GM12872 (cell line): ENCODE data around the gene NUCB1.

Experiments
- CTCF ChIP-seq: IDR thresholded peaks from 3 replicates; pipeline ENCODE4 v1.5.1; 2011; ENCODE audit warnings: low read depth, mild to moderate bottlenecking, low read length, moderate library complexity; ENCODE audit not compliant: insufficient read depth

Gene NUCB1

DNA sequence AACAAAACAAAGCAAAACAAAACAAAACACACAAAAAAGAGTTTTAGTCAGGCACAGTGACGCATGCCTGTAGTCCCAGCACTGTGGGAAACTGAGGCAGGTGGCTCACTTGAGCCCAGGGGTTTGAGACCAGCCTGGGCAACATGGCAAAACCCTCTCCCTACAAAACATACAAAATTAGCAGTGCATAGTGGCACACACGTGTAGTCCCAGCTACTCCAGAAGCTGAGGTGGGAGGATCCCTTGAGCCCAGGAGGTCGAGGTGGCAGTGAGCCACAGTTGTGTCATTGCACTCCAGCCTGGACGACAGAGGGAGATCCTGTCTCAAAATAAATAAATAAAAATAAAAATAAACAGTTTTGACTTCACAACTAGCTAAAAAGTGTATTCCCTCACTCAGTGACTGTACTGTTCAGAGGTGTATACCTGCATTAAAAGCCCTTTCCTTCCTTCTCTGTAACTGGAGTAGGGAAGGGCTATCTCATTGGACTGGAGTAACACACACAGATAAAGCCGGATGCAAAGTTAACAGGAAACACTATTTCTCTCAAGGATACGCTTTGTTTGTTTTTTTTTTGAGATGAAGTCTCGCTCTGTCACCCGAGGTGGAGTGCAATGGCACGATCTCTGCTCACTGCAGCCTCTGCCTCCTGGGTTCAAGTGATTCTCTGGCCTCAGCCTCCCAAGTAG, 50.9 kb downstream of the NUCB1 start:
- TF ChIP-seq CTCF, result no peak

- TF ChIP-seq CTCF, result no peak
Observed at GRCh38 chr19:48953141-48953540, 53.0 kb downstream of the NUCB1 start.

DNA sequence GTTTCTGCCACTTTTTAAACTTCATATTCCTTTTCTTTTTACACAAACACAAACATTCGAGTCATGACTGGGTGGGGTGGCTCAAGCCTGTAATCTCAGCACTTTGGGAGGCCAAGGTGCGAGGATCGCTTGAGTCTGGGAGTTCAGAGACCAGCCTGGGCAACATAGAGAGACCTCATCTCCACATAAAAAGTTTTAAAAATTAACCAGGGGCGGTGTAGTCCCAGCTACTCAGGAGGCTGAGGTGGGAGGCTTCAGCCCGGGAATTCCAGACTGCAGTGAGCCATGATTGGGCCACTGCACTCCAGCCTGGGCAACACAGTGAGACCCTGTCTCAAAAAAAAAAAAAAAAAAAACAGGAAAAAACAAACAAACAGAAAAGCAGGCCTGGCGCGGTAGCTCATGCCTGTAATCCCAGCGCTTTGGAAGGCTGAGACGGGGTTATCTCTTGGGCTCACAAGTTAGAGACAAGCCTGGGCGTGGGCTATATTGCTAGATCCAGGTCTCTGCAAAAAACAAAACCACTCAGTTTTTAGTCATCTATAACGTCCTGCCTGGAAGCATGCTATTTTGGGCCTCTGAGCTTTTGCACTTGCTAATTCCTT, 54.0 kb downstream of the NUCB1 start:
- no peak for TF ChIP-seq CTCF

GRCh38 chr19:48954595-48955307, 54.6 kb downstream of the NUCB1 start, which contains the start of gene BAX:
Gene BAX (plus strand): TSS chr19:48954875. CDS start chr19:48954929, 54 bp downstream.
- peak; percentile 8; the same call in 1 of the 3 replicates for TF ChIP-seq CTCF

GRCh38 chr19:48955308-48955958, 55.3 kb downstream of the NUCB1 start:
- TF ChIP-seq CTCF, result no peak

DNA sequence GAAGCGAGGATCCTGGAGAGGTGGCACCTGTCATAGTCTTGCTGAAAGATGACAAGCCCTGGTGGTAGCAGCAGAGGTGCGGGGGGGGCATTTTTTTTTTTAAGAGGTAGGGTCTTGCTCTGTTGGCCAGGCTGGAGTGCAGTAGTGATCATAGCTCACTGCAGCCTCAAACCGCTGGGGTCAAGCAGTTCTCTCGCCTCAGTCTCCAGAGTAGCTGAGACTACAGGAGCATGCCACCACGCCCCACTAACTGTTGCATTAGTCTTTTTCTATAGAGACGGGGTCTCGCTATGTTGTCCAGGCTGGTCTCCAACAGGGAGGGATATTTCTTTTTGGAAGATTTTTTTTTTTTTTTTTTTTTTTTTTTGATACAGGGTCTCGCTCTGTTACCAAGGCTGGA, 57.9 kb downstream of the NUCB1 start:
- TF ChIP-seq CTCF, result no peak
